Fibroblast of the aortic adventitia (primary cell): ENCODE results near the gene ADAM12. TPM values are rescaled to one million over a fixed set of nuclear protein-coding genes. Genes with fewer than 3 reads are reported as not detected.

Source experiments
- DNase-seq: peaks from one replicate; pipeline ENCODE4 v3.0.0-alpha.2; 2010; ENCODE audit warnings: low read depth
- H3K4me3 ChIP-seq: 2 replicates; pipeline ENCODE4 v1.5.1; 2011; ENCODE audit warnings: low read depth, mild to moderate bottlenecking, control low read depth, low read length, moderate library complexity
- total RNA-seq: library from RNA; depleted of rRNA; stranded (reverse); fragments of >200 nt; gene quantifications from 2 replicates; pipeline ENCODE4 v1.2.3, GENCODE V29; 2012; ENCODE audit warnings: low replicate concordance
- TF ChIP-seq, protein P1 (sequence below): IDR thresholded peaks from 2 replicates; pipeline ENCODE4 v1.5.1; 2011; ENCODE audit warnings: mild to moderate bottlenecking, low read length, control low read depth, inconsistent platforms; ENCODE audit not compliant: insufficient read depth

Gene ADAM12
- total RNA-seq, 1 donor: 82.7 TPM

DNA sequence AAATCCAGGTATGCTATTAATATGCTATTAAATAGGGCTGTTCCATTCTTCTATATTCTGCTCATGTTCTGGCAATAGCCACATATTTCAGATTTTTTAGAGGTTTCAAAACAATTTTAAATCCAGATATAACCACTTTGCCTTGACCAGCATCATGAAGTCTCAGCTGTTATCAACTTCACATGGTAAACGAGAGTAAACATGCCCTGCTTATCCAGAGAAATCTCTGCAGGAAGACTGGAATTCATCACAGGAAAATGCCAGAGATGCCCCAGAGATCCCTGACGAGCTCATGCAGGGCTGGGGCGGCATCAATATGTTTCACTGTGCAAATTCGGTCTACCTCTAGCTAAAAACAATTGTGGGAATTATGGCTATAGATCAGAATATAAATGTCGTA, 365.4 kb downstream of the ADAM12 start:
- TF ChIP-seq, protein P1, sequence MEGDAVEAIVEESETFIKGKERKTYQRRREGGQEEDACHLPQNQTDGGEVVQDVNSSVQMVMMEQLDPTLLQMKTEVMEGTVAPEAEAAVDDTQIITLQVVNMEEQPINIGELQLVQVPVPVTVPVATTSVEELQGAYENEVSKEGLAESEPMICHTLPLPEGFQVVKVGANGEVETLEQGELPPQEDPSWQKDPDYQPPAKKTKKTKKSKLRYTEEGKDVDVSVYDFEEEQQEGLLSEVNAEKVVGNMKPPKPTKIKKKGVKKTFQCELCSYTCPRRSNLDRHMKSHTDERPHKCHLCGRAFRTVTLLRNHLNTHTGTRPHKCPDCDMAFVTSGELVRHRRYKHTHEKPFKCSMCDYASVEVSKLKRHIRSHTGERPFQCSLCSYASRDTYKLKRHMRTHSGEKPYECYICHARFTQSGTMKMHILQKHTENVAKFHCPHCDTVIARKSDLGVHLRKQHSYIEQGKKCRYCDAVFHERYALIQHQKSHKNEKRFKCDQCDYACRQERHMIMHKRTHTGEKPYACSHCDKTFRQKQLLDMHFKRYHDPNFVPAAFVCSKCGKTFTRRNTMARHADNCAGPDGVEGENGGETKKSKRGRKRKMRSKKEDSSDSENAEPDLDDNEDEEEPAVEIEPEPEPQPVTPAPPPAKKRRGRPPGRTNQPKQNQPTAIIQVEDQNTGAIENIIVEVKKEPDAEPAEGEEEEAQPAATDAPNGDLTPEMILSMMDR: no peak
- no peak overlapping the region for H3K4me3 ChIP-seq
- no peak for DNase-seq

DNA sequence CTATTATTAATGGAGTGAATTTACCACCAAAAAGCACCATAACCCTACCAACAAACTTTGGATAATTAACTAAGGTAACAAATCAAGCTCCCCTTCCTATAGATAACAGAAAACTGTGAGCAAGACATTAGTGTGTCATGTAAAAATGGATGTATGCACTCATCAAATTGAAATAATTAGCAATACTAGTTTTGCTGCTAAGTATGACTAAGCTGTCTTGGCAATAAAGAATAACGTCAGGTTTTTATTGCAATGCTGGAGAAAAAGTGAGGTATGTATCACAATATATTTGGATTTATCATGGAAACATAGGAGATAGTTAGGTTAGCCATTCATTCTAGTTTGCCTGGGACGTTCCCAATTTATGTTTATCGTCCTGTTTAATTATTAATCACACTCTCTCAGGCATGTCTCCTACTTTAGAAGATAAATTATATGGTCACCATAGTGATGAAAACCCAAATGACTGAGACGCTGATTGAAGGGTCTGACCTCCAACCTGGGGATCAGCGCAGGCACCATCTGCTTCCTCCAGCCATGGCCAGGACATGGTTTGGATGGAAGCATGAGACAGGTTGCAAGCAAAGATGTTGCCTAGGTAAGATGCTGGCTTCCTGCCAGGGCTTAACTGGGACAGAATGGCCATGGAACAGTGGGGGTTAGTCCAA, 366.3 kb downstream of the ADAM12 start:
- no peak for DNase-seq
- no peak overlapping the region for H3K4me3 ChIP-seq
- TF ChIP-seq, protein P1: no peak

DNA sequence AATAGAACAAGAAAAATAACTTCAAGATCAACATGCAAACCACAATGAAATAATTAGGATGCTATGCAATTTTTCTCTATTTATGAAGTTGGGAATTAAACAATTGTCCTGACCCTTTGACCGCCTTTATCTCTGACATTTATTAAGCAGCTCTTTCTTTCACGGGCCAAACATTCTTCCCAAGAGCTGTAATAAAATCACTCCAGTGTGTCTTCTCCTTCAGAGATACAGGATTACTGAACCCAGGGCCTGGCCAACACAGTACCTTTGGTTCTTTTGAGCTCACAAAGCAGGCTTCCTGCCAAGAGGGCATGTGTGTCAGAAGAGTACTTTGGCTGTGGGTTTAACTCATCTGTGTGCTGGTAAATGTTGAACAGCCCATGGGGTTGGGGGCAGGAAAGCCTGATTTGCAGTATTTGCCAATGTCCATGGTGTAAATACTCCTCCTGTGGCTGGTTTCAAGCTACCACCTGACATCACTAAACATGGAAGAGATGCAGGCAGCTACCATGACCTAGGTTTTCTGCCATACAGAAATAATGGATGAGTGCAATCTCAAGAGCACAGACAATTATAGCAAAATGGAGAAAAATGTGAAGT, 370.2 kb downstream of the ADAM12 start:
- TF ChIP-seq, protein P1: no peak
- H3K4me3 ChIP-seq: no peak overlapping the region
- DNase-seq: peak; percentile 83

DNA sequence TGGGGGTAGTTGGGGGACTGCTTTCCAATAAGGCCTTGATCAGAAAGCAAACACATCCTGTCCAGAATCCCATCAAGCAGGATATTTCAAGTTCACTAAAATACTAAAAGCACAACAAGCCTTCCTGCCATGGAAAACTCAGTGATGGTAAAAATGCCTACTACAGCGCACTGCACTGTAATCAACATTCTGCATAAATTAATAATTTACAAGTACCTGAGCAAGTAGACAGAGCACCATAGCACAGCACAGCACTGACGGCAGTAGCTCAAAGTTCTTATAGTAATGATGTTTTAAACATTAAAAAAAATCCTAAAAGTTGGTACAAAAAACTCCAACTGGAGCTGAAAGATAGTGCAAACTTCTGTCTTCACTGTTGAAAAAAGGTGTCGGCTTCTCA, 371.4 kb downstream of the ADAM12 start:
- TF ChIP-seq, protein P1: no peak
- H3K4me3 ChIP-seq: no peak overlapping the region
- DNase-seq: no peak

DNA sequence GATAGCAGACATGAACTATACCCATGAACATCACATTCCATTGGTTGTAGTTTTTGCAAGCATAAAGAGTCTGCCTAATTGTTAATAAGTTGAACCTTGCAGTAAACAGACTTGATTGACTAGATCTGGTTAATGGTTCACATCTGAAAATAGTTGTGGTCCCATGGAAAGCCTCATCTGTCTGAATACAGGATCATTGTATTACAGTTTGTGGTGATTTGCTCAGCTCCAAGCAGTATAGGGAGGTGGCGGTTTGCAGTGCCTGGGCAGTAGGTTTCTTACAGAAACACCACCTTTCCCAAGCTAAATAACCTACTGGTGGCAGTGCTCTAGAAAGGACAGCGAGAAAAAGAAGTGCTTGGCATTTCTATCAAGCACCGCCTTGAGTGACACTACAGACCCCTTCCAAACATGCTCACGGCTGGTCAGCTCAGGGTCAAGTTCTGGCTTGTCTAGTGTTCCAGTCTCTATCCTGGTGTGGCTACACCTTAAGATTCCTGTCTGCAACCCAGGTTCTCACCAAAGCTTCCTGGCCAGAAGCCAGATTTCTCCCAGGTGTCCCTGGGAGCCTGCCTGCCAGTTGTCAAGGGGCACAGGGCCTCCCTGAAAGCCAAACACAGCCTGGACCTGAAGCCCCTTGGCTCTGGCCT, 372.0 kb downstream of the ADAM12 start:
- TF ChIP-seq, protein P1: no peak
- no peak for DNase-seq
- H3K4me3 ChIP-seq: no peak overlapping the region

DNA sequence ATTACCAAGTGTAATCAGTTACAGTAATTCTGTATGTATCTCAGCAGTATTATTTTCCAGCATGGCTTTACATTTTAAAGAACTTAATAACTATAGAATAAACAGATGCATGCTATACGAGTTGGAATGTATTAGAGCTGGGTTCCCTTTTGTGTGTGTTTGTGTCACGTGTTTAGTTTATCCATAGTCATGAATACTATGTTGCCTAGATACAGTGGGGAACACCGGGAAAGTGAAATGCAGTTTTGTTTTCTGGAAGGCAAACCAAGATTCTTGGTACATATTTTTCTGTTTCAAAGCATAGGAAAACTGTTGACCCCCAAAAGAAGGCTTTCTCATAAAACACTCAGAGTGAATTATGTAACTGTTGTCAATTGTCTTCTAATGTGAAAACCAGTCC, 372.9 kb downstream of the ADAM12 start:
- TF ChIP-seq, protein P1: no peak
- no peak for DNase-seq
- H3K4me3 ChIP-seq: no peak overlapping the region
